A549 treated with ZK216348 at 1 μM for 4 hours (cell line): ENCODE data around the gene SRSF7. TPM values are rescaled to one million over a fixed set of nuclear protein-coding genes. Genes with fewer than 3 reads are reported as not detected.

Experiments used
- total RNA-seq: library from RNA; stranded (reverse); fragments of 200-300 nt; extraction: Qiagen RNA extraction; gene quantifications from 5 replicates; pipeline ENCODE4 v1.2.3, GENCODE V29; 2022; ENCODE audit warnings: low read depth

SRSF7 gene
- 309 to 486 TPM (median 342 TPM) in 5 replicates for total RNA-seq

DNA sequence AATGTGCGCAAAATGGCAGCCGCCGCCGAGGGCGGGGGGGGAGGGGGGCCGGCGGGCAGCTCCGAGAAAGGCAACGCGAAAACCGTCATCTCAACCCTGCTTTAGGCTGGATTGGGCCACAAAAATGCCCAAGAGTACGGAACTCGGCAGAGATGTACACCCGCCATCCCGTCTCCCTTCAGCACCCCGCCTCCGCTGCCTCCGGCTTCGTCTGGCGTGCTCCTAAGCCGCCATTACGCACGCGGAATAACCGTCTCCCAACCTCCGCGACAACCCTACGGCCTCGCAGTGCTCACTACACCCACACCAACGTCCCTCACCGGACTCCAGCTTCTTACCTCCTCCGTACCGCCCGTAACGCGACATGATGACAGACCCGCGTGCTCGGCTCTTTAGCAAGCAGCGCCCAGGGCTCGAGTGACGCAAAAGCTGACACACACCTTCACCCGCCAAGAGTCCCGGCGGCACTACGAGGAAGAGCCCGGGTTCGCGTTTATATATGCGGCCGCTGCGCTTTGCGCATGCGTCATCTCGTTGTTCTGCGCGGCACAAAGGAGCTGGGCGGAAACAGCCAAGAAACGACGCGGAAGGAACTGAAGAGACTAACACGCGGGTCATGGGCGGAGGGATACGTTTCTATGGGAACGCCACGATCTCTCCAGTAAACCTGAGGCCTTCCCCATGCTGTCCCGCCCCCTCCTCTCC is at the start of gene SRSF7:
Gene SRSF7, minus strand, starts transcription at position 471 of the 705 bp plus-strand sequence. Its CDS starts 105 bp downstream, at position 366.

Other genes with a start within 250 kb of the SRSF7 start
- gene HNRNPLL, start 148.4 kb downstream of the SRSF7 start, total RNA-seq, result 18.8 to 27.8 TPM (median 25.5 TPM) in 5 replicates
- gene GALM, start 85.2 kb downstream of the SRSF7 start, total RNA-seq, result 14.4 to 17.4 TPM (median 17.0 TPM) in 5 replicates
- 37.4 to 52.1 TPM (median 41.5 TPM) in 5 replicates for gene GEMIN6, start 26.8 kb upstream of the SRSF7 start, total RNA-seq
- gene DHX57, start 124.6 kb upstream of the SRSF7 start, total RNA-seq, result 20.4 to 26.3 TPM (median 21.9 TPM) in 5 replicates
- gene MORN2, start 124.6 kb upstream of the SRSF7 start, total RNA-seq, result 34.4 to 56.9 TPM (median 38.2 TPM) in 5 replicates
- gene ARHGEF33, start 138.5 kb upstream of the SRSF7 start, total RNA-seq, result 0.02 to 0.04 TPM in 2 of 5 replicates, not detected in the others